ENCODE results near the gene ANKRD33B.

Gene ANKRD33B

GRCh38 chr5:10576121-10576789, 12.4 kb downstream of the ANKRD33B start:
- H3K36me3 ChIP-seq (ENCODE audit: insufficient read depth, low read depth, low read length), result no peaks in the 10 kb centered on the region
- H3K9ac ChIP-seq (ENCODE audit: low read depth, low read length), result no peak overlapping the region
- no peak overlapping the region for H3K4me3 ChIP-seq (ENCODE audit: low read length)
- H3K4me1 ChIP-seq (ENCODE audit: insufficient read depth, low read length), result peaks cover 8% of the 10 kb centered on the region; the same call in 1 of the 2 replicates
- no peak overlapping the region for H3K27ac ChIP-seq (ENCODE audit: low read length)
- H3K27me3 ChIP-seq (ENCODE audit: insufficient read depth, low read length), result no peaks in the 10 kb centered on the region
- no peaks in the 10 kb centered on the region for H3K9me3 ChIP-seq (ENCODE audit: insufficient read depth, low read depth, low read length)

- Histone ChIP-seq H3K9me3 (ENCODE audit: insufficient read depth, low read depth, low read length) (no peaks in the 10 kb centered on the region), H3K4me3 (ENCODE audit: low read length) (no peak overlapping the region), H3K27me3 (ENCODE audit: insufficient read depth, low read length) (no peaks in the 10 kb centered on the region), H3K36me3 (ENCODE audit: insufficient read depth, low read depth, low read length) (no peaks in the 10 kb centered on the region), H3K9ac (ENCODE audit: low read depth, low read length) (no peak overlapping the region), H3K4me1 (ENCODE audit: insufficient read depth, low read length) (peaks cover 8% of the 10 kb centered on the region; the same call in 1 of the 2 replicates), H3K27ac (ENCODE audit: low read length) (no peak overlapping the region)
Measured at GRCh38 chr5:10576790-10577189, 12.9 kb downstream of the ANKRD33B start.

- Histone ChIP-seq H3K9me3 (ENCODE audit: insufficient read depth, low read depth, low read length) (no peaks in the 10 kb centered on the region), H3K27ac (ENCODE audit: low read length) (no peak overlapping the region), H3K4me3 (ENCODE audit: low read length) (no peak overlapping the region), H3K36me3 (ENCODE audit: insufficient read depth, low read depth, low read length) (no peaks in the 10 kb centered on the region), H3K27me3 (ENCODE audit: insufficient read depth, low read length) (no peaks in the 10 kb centered on the region), H3K4me1 (ENCODE audit: insufficient read depth, low read length) (peaks cover 8% of the 10 kb centered on the region; the same call in 1 of the 2 replicates), H3K9ac (ENCODE audit: low read depth, low read length) (no peak overlapping the region)
Measured at GRCh38 chr5:10577371-10578292, 13.8 kb downstream of the ANKRD33B start.

- H3K4me1 ChIP-seq (ENCODE audit: insufficient read depth, low read length), result peaks cover 8% of the 10 kb centered on the region; the same call in 1 of the 2 replicates
- no peak overlapping the region for H3K9ac ChIP-seq (ENCODE audit: low read depth, low read length)
- H3K4me3 ChIP-seq (ENCODE audit: low read length), result no peak overlapping the region
- no peaks in the 10 kb centered on the region for H3K9me3 ChIP-seq (ENCODE audit: insufficient read depth, low read depth, low read length)
- H3K27ac ChIP-seq (ENCODE audit: low read length), result no peak overlapping the region
- no peaks in the 10 kb centered on the region for H3K36me3 ChIP-seq (ENCODE audit: insufficient read depth, low read depth, low read length)
- no peaks in the 10 kb centered on the region for H3K27me3 ChIP-seq (ENCODE audit: insufficient read depth, low read length)
Measured at GRCh38 chr5:10578293-10578665, 14.4 kb downstream of the ANKRD33B start.

GRCh38 chr5:10578869-10579268, 15.0 kb downstream of the ANKRD33B start:
- Histone ChIP-seq H3K4me3 (ENCODE audit: low read length) (no peak overlapping the region), H3K9ac (ENCODE audit: low read depth, low read length) (no peak overlapping the region), H3K27me3 (ENCODE audit: insufficient read depth, low read length) (no peaks in the 10 kb centered on the region), H3K36me3 (ENCODE audit: insufficient read depth, low read depth, low read length) (no peaks in the 10 kb centered on the region), H3K9me3 (ENCODE audit: insufficient read depth, low read depth, low read length) (no peaks in the 10 kb centered on the region), H3K27ac (ENCODE audit: low read length) (no peak overlapping the region), H3K4me1 (ENCODE audit: insufficient read depth, low read length) (peaks cover 8% of the 10 kb centered on the region; the same call in 1 of the 2 replicates)

GRCh38 chr5:10579536-10580521, 16.0 kb downstream of the ANKRD33B start:
- peaks cover 8% of the 10 kb centered on the region; the same call in 1 of the 2 replicates for H3K4me1 ChIP-seq (ENCODE audit: insufficient read depth, low read length)
- no peaks in the 10 kb centered on the region for H3K36me3 ChIP-seq (ENCODE audit: insufficient read depth, low read depth, low read length)
- no peaks in the 10 kb centered on the region for H3K27me3 ChIP-seq (ENCODE audit: insufficient read depth, low read length)
- H3K9ac ChIP-seq (ENCODE audit: low read depth, low read length), result no peak overlapping the region
- no peak overlapping the region for H3K27ac ChIP-seq (ENCODE audit: low read length)
- no peaks in the 10 kb centered on the region for H3K9me3 ChIP-seq (ENCODE audit: insufficient read depth, low read depth, low read length)
- no peak overlapping the region for H3K4me3 ChIP-seq (ENCODE audit: low read length)

GRCh38 chr5:10580531-10581423, 16.9 kb downstream of the ANKRD33B start:
- no peak overlapping the region for H3K9ac ChIP-seq (ENCODE audit: low read depth, low read length)
- no peaks in the 10 kb centered on the region for H3K36me3 ChIP-seq (ENCODE audit: insufficient read depth, low read depth, low read length)
- H3K27ac ChIP-seq (ENCODE audit: low read length), result no peak overlapping the region
- no peaks in the 10 kb centered on the region for H3K27me3 ChIP-seq (ENCODE audit: insufficient read depth, low read length)
- peaks cover 8% of the 10 kb centered on the region; the same call in 1 of the 2 replicates for H3K4me1 ChIP-seq (ENCODE audit: insufficient read depth, low read length)
- H3K9me3 ChIP-seq (ENCODE audit: insufficient read depth, low read depth, low read length), result no peaks in the 10 kb centered on the region
- H3K4me3 ChIP-seq (ENCODE audit: low read length), result no peak overlapping the region

- Histone ChIP-seq H3K9me3 (ENCODE audit: insufficient read depth, low read depth, low read length) (no peaks in the 10 kb centered on the region), H3K27me3 (ENCODE audit: insufficient read depth, low read length) (no peaks in the 10 kb centered on the region), H3K36me3 (ENCODE audit: insufficient read depth, low read depth, low read length) (no peaks in the 10 kb centered on the region), H3K9ac (ENCODE audit: low read depth, low read length) (no peak overlapping the region), H3K4me1 (ENCODE audit: insufficient read depth, low read length) (peaks cover 10% of the 10 kb centered on the region; the same call in 1 of the 2 replicates), H3K4me3 (ENCODE audit: low read length) (no peak overlapping the region), H3K27ac (ENCODE audit: low read length) (no peak overlapping the region)
Measured at GRCh38 chr5:10581424-10581748, 17.5 kb downstream of the ANKRD33B start.

- no peak overlapping the region for H3K4me3 ChIP-seq (ENCODE audit: low read length)
- H3K36me3 ChIP-seq (ENCODE audit: insufficient read depth, low read depth, low read length), result no peaks in the 10 kb centered on the region
- no peak overlapping the region for H3K9ac ChIP-seq (ENCODE audit: low read depth, low read length)
- H3K27ac ChIP-seq (ENCODE audit: low read length), result no peak overlapping the region
- peaks cover 10% of the 10 kb centered on the region; the same call in 1 of the 2 replicates for H3K4me1 ChIP-seq (ENCODE audit: insufficient read depth, low read length)
- H3K9me3 ChIP-seq (ENCODE audit: insufficient read depth, low read depth, low read length), result no peaks in the 10 kb centered on the region
- H3K27me3 ChIP-seq (ENCODE audit: insufficient read depth, low read length), result no peaks in the 10 kb centered on the region
Measured at GRCh38 chr5:10581867-10582511, 18.1 kb downstream of the ANKRD33B start.

- Histone ChIP-seq H3K4me1 (ENCODE audit: insufficient read depth, low read length) (peaks cover 8% of the 10 kb centered on the region; the same call in 1 of the 2 replicates), H3K27ac (ENCODE audit: low read length) (no peak overlapping the region), H3K4me3 (ENCODE audit: low read length) (no peak overlapping the region), H3K9ac (ENCODE audit: low read depth, low read length) (no peak overlapping the region), H3K36me3 (ENCODE audit: insufficient read depth, low read depth, low read length) (no peaks in the 10 kb centered on the region), H3K9me3 (ENCODE audit: insufficient read depth, low read depth, low read length) (no peaks in the 10 kb centered on the region), H3K27me3 (ENCODE audit: insufficient read depth, low read length) (no peaks in the 10 kb centered on the region)
Measured at GRCh38 chr5:10582512-10582897, 18.6 kb downstream of the ANKRD33B start.

Measured in iPS-20b (cell line).